ENCODE results near the gene SNTA1. TPM values are rescaled to one million over a fixed set of nuclear protein-coding genes. Genes with fewer than 3 reads are reported as not detected.
A peak's percentile ranks its signal among the peaks of the same experiment; 100 is the strongest.
"Not testable (repeated sequence)": the region's sequence is repeated elsewhere in the genome, so short reads cannot be mapped to it uniquely, and the experiment has no call there.

The SNTA1 gene
- 10 to 100 TPM in 2 of 4 donors, 1 to 10 TPM in 2; 9.2 to 11.4 (median 10.2) TPM for polyA plus RNA-seq (ENCODE audit: insufficient read length in 4 of 4)

DNA sequence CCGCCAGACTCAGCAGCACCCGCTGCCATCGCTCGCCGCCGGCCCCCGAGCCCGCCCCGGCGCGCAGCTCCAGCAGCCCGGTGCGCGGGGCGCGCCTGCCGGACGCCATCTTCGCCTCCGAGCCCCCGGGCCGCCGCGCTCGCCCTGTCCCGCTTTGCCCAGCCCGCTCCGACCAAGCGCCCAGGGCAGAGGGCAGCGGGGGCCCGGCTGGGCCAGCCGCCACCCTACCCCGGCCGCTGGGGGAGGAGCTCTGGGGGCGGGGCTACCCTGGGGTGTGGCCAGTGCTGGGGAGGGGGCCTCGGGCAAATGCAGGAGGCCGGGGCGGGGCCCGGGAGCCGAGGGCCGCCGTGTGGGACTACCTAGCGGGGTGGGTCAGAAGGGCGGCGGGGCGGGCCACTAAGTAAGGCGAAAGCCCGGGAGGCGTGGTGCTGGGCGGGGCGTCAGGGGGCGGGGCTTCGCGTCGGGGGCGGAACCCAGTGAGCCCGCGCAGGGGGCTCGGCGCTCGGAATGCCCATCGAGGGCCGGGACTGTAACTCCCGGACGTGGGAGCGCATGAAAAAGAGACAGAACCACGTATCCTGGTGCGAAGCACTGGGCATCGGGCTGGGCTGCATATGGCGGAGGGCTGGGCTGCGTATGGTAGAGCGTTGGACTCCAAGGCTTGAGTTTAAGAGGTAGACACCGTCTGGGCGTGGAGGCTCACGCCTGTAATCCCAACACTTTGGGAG lies at the start of gene SNTA1:
Gene SNTA1 (minus strand): TSS at position 252 of the 728 bp plus-strand sequence. CDS start 143 bp downstream, at position 109.
- DNase-seq (ENCODE audit: low read depth in 4 of 4, low spot score in 3 of 4): peak in 3 of 4 donors; percentile 51 to 66 (median 61)

DNA sequence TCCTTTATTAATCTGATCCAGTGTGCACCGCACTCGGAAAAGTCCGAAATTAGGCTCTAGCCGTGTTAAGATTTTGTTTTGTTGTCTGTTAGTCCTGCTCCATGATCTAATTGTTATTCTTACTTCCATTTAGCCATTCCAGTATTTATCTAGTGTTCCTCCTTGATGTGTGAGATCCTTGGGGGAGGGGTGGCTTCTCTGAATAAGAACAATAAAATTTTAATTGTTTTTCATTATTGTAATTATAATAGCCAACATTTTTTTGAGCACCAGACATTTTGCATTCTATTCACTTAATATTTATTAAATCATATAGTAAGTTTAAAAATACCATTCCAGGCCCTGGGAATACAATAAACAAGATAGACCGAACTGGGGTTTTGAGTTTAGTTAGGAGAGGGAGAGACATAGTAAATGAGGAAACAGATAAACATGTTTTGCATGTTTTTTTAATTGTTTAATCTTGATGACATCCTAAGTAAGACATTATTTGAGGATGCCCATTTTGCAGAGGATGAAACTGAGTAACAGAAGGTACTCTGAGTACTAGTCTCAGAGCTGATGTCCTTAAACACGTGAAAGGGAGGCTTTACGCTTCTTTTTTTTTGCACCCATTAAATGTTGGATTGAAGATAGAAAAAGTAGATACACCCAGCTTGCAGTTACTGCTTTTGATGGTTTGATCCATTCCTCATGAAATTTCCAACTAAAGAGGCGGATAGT lies 47.5 kb upstream of the SNTA1 start:
- DNase-seq (ENCODE audit: low read depth in 4 of 4, low spot score in 3 of 4): no peak

DNA sequence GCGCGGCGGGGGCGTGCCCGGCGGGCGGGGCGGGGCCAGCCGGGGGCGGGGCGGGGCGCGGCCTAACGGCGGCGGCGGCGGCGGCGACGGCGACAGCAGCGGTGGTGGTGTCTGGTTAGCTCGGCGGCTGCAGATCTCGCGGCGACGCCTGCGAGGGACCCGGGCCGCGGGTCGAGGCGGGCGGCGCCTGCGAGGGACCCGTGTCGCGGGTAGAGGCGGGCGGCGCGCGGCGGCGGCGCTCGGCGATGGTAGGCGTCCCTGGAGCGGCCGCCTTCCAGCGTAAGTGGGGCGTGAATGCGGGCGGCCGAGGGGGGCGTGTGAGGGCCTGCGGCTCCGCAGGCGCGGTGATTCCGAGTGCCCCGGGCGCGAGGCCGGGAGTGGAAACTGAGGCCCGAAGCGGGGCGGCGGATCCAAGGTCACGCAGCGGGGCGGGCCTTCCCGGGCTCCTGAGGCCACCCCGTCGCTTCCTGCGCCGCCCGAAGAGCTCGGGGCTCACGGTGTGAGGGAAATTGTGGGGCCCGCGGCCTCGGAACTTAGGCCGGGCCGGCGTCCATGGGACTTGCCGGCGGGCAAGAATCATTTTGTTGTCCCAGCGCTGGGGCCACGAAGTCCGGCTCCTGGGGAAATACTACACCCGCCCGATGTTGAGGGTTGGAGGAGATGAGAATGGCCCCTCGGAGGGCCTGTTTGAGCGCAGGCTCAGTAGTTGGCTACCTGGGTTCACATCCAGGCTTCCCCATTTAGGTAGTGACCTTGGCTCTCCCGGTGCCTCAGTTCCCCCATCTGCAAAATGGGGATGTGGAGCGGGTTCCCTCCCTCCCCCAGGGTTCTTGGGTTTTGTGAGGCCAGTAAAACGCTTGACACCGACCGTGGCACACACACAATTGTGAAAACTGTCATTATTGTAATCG lies 46.7 kb upstream of the SNTA1 start, which contains the start of gene CBFA2T2:
Gene CBFA2T2 (plus strand): TSS at position 74 of the 911 bp plus-strand sequence. CDS start 172 bp downstream, at position 246.
- DNase-seq (ENCODE audit: low read depth in 4 of 4, low spot score in 3 of 4): no peak

DNA sequence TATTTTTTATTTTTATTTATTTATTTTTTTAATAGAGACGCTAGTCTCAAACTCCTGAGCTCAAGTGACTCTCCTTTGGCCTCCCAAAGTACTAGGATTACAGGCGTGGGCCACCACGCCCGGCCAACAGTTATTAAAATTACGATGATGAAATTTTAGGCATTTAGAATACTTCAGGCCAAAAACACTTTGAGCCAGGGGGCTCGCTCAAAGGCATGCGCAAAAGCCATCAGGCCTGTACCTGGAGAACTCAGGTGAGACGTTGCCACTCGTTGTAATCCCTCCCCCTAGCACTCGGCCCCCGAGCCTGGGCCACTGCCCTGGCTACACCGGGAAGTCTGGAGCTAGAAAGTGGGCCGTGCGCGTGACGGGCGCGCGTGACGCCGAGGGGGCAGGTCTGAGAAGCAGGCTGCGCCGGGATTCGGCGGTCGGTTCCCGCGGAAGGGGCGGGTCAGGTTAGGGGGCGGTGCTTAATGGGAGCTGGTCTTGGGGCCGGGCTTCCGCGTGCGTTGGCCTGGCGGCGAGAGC lies 46.0 kb upstream of the SNTA1 start:
- DNase-seq (ENCODE audit: low read depth in 4 of 4, low spot score in 3 of 4): peak; percentile 88 to 93 (median 91)

DNA sequence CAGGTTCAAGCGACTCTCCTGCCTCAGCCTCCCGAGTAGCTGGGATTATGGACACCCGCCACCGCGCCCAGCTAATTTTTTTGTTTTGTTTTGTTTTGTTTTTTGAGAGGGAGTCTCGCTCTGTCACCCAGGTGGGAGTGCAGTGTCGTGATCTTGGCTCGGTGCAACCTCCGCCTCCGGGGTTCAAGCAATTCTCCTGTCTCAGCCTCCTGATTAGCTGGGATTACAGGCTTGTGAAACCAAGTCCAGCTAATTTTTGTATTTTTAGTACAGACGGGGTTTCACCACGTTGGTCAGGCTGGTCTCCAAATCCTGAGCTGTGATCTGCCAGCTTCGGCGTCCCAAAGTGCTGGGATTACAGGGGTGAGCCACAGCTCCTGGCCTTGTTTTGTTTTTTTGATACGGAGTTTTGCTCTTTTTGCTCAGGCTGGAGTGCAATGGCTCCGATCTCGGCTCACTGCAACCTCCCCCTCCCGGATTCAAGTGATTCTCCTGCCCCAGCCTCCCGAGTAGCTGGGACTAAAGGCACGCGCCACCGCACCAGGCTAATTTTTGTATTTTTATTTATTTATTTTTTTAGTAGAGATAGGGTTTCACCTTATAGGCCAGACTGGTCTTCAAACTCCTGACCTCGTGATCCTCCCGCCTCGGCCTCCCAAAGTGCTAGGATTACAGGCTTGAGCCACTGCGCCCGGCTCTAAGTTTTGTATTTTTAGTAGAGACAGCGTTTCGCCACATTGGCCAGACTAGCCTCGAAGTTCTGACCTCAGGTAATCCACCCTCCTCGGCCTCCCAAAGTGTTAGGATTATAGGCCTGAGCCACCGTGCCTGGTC lies 45.3 kb upstream of the SNTA1 start:
- not testable (repeated sequence) for DNase-seq (ENCODE audit: low read depth in 4 of 4, low spot score in 3 of 4)

DNA sequence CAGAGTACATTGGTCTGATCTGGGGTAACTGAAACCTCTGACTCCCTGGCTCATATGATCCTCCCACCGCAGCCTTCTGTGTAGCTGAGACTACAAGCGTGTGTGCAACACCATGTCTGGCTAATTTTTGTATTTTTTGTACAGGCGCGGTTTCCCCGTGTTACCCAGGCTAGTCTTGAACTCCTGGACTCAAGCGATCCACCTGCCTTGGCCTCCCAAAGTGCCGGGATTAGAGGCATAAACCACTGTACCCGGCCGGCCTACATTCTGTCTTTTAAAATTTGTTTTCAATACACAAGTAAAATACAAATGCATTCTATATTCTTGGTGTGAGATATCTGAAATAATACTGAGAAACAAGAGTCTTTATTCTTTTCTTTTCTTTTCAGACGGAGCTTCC lies 44.6 kb upstream of the SNTA1 start:
- DNase-seq (ENCODE audit: low read depth in 4 of 4, low spot score in 3 of 4): no peak

DNA sequence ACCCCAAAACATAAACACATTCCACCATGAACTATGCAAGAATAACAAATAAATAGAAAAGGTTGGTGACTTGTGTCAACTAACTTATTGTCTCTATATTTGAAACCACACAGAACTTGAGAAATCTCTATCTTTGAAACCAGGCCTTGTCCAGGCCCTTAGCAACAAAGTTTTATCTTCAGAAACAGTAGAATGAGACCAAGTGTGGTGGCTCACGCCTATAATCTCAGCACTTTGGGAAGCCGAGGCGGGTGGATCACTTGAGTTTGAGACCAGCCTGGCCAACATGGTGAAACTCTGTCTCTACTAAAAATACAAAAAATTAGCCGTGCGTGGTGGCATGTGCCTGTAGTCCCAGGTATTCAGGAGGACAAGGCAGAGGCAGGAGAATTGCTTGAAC lies 39.6 kb upstream of the SNTA1 start:
- DNase-seq (ENCODE audit: low read depth in 4 of 4, low spot score in 3 of 4): not testable (repeated sequence)

DNA sequence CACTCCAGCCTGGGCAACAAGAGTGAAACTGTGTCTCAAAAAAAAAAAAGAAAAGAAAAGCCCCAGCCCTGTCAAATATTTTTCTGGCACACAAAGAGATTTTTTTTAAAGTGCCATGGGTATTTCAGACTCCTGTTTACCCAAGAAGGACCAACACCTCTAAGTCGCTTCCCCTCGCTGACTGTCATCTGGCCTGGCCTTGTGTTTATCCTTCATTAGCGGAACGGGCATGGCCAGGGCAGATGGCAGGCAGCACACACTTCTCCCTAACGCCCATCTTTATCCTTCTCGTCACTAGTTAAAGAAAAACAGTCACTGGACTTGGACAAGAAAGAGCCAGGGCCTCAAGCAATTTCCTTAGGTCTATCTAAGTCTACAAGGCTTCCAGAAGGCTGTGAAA lies 39.0 kb upstream of the SNTA1 start:
- DNase-seq (ENCODE audit: low read depth in 4 of 4, low spot score in 3 of 4): no peak

DNA sequence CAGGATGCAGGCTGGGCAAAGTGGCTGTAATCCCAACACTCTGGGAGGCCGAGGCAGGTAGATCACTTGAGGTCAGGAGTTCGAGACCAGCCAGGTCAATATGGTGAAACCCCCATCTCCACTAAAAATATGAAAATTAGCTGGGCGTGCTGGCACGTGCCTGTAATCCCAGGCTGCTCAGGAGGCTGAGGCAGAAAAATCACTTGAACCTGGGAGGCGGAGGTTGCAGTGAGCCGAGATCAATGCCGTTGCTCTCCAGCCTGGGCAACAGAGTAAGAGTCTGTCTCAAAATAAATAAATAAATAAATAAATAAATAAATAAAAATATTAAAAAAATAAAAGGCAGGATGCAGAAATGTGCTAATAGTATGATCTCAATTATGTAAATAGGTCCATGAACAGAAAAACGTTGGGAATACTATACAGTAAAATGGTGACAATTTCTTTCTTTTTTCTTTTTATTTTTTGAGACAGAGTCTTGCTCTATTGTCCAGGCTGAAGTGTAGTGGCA lies 37.9 kb upstream of the SNTA1 start:
- no peak for DNase-seq (ENCODE audit: low read depth in 4 of 4, low spot score in 3 of 4)

DNA sequence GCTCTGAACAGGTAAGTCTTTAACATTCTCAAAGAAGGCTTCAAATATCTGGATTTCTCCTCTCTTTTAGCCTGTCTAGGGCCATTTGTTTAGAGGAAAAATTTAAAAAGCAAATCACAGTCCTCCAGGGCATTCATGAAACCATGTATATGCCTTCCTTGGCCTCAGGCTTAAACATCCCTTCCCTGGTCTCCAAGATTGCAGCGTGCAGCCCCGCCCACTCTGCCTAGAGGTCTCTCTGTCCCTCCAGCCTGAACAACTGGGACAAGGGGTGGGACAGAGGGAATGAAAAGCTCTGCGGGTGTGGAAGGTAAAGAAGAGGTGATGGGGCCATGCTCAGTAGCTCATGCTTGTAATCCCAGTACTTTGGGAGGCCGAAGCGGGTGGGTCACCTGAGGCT lies 36.5 kb upstream of the SNTA1 start:
- no peak for DNase-seq (ENCODE audit: low read depth in 4 of 4, low spot score in 3 of 4)

DNA sequence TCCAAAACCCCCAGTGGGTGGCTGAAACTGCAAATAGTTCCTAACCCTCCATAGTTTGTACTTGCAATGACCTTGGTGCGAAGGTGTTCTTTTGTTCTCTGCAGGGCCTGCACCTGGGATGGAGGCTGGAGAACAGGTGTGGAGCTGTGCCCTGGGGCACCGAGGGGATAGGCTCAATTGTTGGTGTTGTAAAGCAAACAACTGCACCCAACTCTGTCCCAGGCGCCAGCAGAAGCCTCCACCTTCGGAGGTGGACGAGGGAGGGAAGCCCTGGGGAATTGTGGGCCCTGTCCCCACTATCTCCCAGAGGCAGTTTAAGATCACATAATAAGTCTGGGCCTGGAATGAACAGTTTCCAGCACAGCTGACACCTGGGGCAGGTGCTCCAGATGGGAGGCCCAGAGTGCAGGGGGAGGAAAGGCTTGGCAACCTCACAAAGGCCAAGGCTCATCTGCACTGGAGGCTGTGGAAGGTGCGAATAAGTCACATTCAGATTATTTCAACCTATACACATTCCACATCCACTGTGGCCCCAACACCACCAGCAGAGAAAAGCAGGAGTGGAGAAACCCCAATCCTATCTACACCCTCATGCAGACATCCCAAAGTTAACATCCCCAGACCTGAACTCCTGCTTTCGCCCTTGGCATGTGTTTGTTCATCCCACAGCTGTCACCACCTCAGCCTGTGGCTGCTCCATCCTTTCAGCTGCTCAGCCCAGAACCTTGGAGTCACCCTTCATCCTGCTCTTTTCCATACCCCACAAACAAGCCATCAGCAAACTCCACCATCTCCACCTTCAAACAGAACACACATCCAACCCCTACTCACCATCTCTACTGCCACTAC lies 34.0 kb upstream of the SNTA1 start:
- DNase-seq (ENCODE audit: low read depth in 4 of 4, low spot score in 3 of 4): no peak

DNA sequence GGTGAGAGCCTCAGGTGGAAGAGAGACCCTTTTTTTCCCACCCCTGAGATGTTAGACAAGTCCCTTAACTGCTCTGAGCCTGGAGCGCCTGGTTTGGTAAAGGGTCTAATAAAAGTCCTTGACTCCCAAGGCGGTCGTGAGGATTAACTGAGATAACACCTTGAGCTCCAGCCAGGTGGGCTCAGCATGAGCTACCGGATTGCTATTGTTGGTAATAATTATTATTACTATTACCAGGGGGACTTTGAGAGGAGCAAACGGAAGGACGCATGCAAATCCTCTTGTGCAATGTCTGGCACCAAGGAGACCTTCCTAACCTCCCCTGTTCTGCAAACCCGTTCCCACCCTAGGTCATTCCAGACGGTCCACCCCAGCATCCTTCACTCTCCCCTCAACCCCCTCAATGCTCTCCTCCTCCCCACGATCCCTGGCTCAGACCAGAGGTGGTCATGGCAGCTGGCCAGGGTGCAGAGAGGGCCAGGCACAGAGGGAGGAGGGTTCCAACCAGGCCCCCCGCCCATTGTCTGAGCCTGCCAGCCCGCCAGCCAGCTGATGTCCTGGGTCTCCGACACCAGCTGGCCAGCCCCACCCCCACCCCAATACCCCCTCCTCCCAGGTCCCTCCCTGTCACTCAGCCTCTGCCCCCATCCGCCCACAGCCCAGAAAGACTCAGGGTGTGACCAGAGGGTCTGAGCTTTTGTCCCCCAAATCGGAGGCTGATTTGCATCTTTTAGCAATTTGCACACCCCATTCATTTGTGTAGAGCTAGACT lies 32.0 kb upstream of the SNTA1 start:
- no peak for DNase-seq (ENCODE audit: low read depth in 4 of 4, low spot score in 3 of 4)

DNA sequence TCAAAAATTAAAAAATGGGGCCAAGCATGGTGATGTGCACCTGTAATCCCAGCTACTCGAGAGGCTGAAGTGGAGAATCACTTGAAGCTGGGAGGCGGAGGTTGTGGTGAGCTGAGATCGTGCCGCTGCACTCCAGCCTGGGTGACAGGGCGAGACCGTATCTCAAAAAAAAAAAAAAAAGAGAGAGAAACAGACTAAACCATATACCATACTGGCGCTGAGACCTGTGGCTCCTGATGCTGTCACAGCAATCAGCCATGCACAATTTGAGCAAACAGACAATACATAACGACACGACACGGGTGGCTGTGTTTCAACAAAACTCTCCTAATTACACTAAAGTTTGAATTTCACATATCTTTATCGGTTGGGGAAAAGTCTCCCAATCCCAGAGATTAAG lies 31.4 kb upstream of the SNTA1 start:
- DNase-seq (ENCODE audit: low read depth in 4 of 4, low spot score in 3 of 4): no peak

DNA sequence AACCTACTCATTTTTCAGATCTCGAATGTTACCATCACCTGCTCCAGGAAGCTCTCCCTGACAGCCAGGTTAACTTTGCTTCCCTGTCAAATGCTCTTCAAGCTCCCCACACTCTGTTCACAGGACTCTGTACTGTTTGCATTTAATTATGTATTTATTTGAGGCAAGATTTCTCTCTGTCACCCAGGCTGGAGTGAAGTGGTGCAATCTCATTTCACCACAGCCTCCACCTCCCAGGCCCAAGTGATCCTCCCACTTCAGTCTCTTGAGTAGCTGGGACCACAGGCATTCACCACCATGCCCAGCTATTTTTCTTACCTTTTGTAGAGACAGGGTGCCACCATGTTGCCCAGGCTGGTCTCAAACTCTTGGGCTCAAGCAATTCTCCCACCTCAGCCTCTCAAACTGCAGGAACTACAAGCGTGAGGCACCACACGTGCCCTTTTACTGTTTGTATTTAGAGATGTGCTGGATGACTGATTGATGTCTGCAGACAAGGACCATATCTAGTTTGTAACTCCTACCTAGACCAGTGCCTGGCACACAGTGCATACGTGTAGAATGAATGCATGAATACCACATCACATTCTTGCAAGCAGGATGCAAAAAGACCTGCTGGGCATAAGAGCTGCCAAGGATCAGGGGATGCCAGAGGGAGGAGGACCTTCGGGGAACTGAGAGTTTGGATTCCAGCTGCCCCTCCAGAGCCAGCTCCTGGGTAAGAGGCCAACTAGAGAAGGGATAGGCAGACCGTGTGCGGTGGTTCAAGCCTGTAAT lies 30.7 kb upstream of the SNTA1 start:
- no peak for DNase-seq (ENCODE audit: low read depth in 4 of 4, low spot score in 3 of 4)

DNA sequence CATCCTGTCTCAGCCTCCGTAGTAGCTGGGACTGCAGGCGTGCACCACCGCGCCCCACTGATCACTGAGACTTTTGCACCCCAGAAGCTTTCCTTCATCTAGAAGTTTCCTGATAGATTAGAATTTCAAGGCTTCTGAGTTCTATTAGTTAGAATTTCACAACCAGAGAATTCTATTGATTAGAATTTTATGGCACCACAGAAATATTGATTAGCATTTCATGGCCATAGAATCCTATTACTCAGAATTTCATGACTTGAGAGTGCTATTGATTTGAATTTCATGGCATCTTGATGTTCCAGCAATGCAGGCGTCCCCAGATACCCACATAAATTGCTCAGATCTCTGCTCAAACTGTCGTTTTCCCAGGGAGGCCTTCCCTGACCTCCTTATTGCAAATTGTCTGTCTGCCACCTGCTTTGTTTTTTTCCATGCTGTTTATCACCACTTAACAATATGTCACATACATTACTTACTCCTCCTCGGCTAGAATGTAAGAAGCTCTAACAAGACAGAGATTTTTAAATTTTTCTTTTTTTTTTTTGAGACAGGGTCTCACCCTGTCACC lies 29.4 kb upstream of the SNTA1 start:
- no peak for DNase-seq (ENCODE audit: low read depth in 4 of 4, low spot score in 3 of 4)

DNA sequence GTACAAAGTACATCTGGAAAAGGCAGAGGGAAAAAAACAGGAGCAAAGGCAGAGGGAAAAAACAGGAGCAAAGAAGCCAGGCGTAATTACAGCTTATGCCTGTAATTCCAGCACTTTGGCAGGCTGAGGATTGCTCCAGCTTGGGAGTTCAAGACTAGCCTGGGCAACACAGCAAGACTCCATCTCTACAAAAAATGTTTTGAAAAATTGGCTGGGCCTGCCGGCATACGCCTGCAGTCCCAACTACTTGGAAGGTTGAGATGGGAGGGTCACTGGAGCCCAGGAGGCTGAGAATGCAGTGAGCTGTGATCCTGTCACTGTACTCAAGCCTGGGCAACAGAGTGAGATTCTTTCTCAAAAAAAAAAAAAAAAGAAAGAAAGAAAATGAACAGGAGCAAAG lies 27.3 kb upstream of the SNTA1 start:
- no peak for DNase-seq (ENCODE audit: low read depth in 4 of 4, low spot score in 3 of 4)

DNA sequence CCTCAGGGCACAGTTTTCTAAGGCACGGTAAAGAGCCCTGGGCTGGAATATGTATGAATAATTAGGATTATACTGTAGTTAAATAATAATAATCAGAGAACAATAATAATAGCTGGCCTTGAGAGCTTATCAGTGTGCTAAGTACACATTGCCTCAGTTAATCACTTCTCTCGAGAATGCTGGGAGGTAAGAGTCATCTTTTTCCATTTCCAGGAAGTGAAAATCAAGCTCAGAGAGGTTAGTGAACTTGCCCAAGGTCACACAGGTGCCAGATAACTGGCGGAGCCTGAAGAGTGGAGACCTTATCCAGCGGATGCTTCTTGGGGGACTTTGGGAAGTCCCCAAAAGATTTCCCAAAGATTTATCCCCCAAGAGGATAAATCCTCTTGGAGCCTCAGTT lies 26.9 kb upstream of the SNTA1 start:
- DNase-seq (ENCODE audit: low read depth in 4 of 4, low spot score in 3 of 4): no peak
